Mononuclear cell (primary cell): Measurements from ENCODE around the gene EGFR. TPM values are rescaled to one million over a fixed set of nuclear protein-coding genes. Genes with fewer than 3 reads are reported as not detected.

Experiments used
- H3K27me3 ChIP-seq: 2 replicates; pipeline ENCODE4 v1.6.0; 2011; ENCODE audit warnings: low read length, control low read depth; ENCODE audit not compliant: insufficient read depth
- H3K4me1 ChIP-seq: 2 replicates; pipeline ENCODE4 v1.5.1; 2011; ENCODE audit warnings: mild to moderate bottlenecking, low read length, control low read depth; ENCODE audit not compliant: insufficient read depth
- H3K4me3 ChIP-seq: 2 replicates; pipeline ENCODE4 v1.5.1; 2011; ENCODE audit warnings: mild to moderate bottlenecking, low read length, moderate library complexity
- H3K9me3 ChIP-seq: 2 replicates; pipeline ENCODE4 v1.5.1; 2011; ENCODE audit warnings: low read depth, mild to moderate bottlenecking, control low read depth, low read length
- total RNA-seq: library from RNA; depleted of rRNA; stranded (reverse); fragments of >200 nt; gene quantifications from one replicate; pipeline ENCODE4 v1.2.3, GENCODE V29; 2012

Gene EGFR
- total RNA-seq, 1 donor = 0.10 TPM

DNA sequence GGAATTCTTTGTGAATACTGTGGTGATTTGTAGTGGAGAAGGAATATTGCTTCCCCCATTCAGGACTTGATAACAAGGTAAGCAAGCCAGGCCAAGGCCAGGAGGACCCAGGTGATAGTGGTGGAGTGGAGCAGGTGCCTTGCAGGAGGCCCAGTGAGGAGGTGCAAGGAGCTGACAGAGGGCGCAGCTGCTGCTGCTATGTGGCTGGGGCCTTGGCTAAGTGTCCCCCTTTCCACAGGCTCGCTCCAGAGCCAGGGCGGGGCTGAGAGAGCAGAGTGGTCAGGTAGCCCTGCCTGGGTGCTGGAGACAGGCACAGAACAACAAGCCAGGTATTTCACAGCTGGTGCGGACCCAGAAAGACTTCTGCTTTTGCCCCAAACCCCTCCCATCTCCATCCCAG is 162.9 kb downstream of the EGFR start:
- H3K4me1 ChIP-seq = no peaks in the 10 kb centered on the region
- H3K9me3 ChIP-seq = no peaks in the 10 kb centered on the region
- H3K27me3 ChIP-seq = no peaks in the 10 kb centered on the region
- H3K4me3 ChIP-seq = no peak overlapping the region

DNA sequence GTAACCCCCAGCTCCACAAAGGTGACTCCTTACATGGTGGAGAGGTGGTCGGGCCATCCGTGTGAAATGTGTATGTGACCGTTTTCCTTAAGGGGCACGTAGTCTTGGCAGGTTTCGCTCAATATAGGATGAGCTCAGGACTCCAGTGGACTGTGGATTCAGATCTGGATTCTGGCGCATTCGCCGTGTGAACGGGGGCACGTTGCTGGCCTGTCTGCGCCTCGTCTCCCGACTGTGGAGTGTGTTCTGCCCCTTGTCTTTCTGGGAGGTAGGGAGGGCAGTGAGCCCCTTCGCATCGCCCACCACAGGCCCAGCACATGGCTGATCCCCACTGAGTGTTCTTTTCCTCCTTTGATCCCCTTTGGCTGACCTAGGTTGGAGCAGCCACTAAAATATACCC is 165.1 kb downstream of the EGFR start:
- Histone ChIP-seq H3K4me3 (no peak overlapping the region), H3K27me3 (no peaks in the 10 kb centered on the region), H3K9me3 (no peaks in the 10 kb centered on the region), H3K4me1 (no peaks in the 10 kb centered on the region)

DNA sequence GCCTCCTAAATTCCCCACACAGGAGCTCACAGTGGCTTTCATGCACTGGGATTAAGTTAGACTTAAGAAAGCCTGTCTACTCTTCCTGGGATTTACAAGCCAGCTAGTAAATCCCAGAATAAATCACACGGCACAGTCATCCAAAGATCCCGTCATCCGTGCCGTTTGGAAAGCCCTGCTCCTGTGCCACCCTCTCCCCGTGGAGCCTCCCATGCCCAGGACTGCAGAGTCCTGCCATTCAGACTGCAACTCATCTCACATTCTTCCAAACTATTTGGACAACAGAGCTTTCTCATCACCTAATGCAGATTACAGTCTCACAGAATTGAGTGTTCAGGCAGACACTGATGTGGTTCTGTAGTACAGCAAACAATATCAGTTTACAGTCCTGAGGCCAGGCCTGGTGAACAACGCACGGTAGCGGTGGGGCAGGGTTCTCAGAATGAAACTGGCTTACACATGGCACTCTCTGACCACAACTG is 166.5 kb downstream of the EGFR start:
- Histone ChIP-seq H3K4me1 (no peaks in the 10 kb centered on the region), H3K4me3 (no peak overlapping the region), H3K27me3 (no peaks in the 10 kb centered on the region), H3K9me3 (no peaks in the 10 kb centered on the region)

DNA sequence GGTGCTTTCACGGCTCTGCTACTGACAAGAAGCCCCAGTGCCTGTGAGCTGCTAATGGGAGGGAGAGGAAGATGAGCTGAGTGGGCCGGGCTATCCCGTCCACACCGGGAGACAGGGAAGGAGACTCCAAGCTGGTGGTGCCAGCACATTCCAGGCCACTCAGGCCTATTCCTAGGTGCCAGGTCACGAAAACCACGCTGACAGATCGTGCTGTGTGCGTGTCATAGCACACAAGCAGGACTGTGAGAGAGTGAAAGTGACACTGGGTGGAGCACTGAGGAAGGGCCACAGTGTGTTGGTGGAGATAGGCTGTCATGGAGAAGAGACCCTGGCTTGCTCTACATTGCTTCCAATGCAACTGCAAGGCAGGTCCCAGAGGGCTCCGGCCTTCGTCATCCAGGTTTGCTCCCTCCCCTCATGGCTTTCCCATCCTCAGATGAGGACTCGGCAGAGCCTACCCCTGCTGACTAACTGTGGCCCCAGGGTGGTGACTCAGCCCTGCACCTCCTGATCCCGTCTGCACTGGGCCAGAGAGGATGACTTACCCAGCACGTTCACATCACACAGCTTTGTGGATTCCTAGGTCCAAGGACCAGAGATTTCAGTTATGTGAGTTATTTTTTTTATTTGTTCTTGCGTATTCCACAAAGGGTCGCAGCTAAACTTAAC is 167.3 kb downstream of the EGFR start:
- no peaks in the 10 kb centered on the region for H3K4me1 ChIP-seq
- no peaks in the 10 kb centered on the region for H3K9me3 ChIP-seq
- no peak overlapping the region for H3K4me3 ChIP-seq
- H3K27me3 ChIP-seq = no peaks in the 10 kb centered on the region

DNA sequence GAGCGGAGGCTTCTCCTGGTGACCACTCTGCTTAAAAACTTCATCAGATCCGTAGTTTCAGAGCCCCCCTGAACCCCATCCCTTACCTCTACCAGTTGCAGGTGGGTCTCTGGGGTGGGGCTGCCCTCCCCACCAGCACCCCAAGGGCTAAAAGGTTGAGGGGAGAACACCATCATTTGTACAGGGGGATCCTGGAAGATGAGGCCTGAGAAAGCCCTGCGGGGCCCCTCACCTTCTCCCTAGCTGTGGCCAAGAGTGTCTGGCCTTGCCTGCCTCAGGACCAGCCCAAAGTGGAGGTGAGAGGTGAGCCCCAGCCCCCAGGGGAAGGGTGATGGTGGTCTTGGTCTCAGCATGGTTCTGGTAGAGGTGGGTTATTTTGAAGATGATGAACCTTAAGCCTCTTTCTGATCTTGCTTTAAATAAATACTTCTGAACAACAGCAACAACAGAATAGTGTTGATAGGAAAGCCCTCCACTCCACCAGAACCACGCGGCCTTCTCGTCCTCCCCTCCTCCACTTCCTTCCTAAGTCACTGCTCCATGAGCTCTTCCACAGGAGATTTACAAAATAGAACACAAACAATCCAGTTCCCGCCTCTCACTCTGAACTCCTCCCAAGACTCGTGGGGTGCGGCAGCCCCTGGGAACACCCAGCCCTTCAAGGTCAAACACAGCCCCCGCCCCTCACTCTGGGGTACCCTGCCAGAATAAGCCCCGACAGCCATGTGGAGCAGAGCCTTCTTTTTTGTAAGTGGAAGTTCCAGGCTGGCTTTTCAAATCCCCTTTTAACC is 169.1 kb downstream of the EGFR start:
- Histone ChIP-seq H3K4me3 (no peak overlapping the region), H3K9me3 (no peaks in the 10 kb centered on the region), H3K27me3 (no peaks in the 10 kb centered on the region), H3K4me1 (no peaks in the 10 kb centered on the region)

DNA sequence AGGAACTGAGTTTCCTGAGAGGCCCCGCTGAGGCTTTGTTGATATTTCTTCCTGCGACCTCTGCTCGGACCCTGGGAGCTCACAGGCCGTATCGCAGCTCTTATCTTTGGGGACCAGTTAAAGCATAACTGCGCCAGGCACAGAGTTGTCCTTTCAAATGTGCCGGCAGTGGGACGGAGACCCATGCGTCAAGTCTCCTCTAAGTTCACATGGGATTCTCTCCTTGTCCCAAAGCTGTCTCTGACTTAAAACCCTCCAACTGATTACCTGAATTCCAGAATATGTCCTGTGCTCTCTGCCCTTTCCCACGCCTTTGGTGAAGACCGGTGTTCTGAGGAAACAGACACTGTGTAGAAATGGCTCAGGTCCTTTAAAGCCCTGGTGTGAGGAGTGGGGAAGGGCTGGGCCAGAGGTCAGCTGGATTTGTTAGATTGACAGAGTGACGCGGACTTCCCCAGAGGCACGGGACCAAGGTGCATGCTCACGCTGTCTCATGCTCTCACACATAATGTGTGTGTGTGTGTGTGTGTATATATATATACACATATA is 169.8 kb downstream of the EGFR start:
- Histone ChIP-seq H3K9me3 (no peaks in the 10 kb centered on the region), H3K4me3 (no peak overlapping the region), H3K4me1 (no peaks in the 10 kb centered on the region), H3K27me3 (no peaks in the 10 kb centered on the region)

DNA sequence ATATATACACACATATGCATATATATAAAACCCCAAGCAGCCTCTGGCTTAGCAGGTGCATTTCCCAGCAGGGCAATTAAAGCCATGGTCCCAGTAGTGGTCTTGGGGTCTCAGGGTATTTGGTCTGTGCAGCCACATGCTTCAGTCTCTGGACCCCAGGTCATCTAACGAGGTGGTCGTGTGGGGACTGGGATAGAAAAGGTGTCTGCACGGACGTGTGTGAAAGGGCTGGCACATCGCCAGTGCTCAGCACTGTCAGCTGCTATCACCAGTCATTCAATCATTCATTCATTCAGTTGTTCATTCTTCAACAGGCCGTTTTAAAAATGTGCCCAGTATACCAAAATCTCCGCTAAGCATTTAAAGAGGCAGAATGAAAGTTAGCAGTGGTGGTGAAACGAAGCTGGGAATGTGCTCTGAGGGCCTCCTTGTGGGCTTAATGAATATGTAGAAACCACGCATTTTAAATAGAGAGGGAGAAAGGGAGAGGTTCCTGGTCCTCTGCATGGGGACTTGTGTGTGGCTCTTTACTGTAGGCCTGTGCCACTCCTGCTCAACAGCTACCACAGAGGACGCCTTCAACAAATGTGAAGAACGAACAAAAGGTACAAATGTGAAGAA is 170.4 kb downstream of the EGFR start:
- no peaks in the 10 kb centered on the region for H3K4me1 ChIP-seq
- no peaks in the 10 kb centered on the region for H3K9me3 ChIP-seq
- no peaks in the 10 kb centered on the region for H3K27me3 ChIP-seq
- no peak overlapping the region for H3K4me3 ChIP-seq

DNA sequence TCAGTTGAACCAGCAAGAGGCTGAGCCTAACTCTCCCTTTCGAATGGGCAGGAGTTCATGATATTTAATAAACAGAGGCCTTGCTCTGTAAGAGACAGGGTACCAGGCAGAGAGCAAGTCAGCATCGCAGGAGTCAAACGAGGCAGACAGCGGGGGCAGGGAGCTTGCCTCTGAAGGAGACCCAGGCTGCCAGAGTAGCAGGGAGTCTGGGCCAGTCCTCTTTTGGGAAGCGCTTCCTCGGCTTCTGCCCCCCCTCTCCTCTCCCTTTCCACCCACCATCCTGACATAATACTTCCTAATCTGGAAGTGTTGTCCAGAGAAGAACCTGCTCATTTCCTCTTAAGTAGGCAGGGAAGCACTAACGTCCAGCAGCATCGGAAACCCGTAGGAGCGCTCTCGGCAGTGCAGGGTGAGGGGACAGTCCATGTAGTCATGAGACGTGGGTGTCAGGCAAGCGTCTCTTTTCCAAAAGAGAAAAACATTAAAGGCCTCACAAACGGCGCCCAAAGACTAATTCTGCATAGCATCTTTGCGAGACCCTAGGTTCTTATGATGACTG is 171.1 kb downstream of the EGFR start:
- Histone ChIP-seq H3K4me3 (no peak overlapping the region), H3K4me1 (no peaks in the 10 kb centered on the region), H3K27me3 (no peaks in the 10 kb centered on the region), H3K9me3 (no peaks in the 10 kb centered on the region)

DNA sequence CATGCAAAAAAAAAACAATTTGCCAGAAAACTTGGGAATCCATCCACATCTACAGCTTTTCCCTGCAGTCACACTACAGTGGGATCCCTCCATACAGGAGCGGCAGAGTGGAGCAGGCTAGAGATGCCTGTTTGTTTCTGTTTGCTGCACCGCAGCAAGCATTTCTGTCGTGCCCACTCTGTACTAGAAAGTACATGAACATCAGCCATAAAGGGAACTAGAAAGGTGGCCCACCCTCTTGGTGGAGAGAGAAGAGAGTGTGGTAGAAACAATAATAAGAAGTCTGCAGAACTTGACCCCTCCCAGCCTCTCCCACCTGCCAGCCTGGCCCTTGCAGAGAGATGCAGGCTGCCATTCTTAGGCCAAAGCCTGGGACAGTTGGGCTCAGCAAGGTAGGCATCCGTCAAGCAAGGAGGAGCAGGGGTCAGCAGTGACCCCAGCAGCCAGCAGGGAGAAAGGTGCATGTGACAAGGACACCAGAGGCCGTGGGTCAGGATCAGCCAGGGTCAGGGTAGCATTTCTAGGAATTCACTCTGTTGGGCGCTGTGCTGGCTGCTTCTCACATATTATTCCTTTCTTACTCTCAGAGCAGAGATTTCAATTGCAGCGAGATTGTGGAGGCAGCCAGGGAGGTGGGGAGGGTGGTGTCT is 171.8 kb downstream of the EGFR start:
- no peaks in the 10 kb centered on the region for H3K27me3 ChIP-seq
- no peaks in the 10 kb centered on the region for H3K9me3 ChIP-seq
- H3K4me3 ChIP-seq = no peak overlapping the region
- H3K4me1 ChIP-seq = no peaks in the 10 kb centered on the region

DNA sequence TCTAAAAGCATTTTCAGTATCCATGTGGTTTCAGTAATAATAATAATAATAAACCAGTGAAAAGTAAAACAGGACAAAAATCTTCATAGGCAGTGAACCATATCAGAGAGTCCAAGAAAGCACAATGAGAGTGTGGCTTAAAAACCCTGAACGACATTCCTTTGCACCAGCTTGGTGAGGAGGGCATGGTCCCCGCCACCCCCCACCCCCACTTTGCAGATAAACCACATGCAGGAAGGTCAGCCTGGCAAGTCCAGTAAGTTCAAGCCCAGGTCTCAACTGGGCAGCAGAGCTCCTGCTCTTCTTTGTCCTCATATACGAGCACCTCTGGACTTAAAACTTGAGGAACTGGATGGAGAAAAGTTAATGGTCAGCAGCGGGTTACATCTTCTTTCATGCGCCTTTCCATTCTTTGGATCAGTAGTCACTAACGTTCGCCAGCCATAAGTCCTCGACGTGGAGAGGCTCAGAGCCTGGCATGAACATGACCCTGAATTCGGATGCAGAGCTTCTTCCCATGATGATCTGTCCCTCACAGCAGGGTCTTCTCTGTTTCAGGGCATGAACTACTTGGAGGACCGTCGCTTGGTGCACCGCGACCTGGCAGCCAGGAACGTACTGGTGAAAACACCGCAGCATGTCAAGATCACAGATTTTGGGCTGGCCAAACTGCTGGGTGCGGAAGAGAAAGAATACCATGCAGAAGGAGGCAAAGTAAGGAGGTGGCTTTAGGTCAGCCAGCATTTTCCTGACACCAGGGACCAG is 172.5 kb downstream of the EGFR start:
- Histone ChIP-seq H3K4me3 (no peak overlapping the region), H3K4me1 (no peaks in the 10 kb centered on the region), H3K9me3 (no peaks in the 10 kb centered on the region), H3K27me3 (no peaks in the 10 kb centered on the region)

DNA sequence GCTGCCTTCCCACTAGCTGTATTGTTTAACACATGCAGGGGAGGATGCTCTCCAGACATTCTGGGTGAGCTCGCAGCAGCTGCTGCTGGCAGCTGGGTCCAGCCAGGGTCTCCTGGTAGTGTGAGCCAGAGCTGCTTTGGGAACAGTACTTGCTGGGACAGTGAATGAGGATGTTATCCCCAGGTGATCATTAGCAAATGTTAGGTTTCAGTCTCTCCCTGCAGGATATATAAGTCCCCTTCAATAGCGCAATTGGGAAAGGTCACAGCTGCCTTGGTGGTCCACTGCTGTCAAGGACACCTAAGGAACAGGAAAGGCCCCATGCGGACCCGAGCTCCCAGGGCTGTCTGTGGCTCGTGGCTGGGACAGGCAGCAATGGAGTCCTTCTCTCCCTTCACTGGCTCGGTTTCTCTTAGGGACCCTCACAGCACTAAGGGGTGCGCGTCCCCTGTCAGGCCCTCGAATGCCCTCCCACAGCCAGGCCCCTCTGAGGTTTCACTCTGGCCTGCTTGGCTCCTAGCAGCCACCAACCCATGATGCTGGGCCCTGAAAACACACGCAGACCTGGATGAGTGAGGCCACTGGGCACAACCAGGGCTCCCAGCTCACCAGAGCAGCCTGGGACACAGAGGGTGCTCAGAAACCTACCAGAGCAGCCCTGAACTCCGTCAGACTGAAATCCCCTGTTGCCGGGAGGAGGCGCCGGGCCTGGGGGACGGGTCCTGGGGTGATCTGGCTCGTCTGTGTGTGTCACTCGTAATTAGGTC is 173.3 kb downstream of the EGFR start:
- no peaks in the 10 kb centered on the region for H3K27me3 ChIP-seq

DNA sequence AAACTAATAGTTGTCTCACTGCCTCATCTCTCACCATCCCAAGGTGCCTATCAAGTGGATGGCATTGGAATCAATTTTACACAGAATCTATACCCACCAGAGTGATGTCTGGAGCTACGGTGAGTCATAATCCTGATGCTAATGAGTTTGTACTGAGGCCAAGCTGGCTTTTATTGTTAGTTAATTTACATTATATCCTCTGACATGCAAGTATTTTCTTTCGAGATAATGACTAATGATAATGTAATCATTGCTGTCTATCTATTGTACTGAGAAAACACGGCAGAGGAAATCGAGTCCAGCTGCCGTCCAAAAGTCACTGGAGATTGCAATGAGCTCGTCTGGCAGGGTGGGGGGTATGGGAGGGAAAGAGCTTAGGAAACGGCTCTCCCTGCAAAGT is 173.9 kb downstream of the EGFR start:
- Histone ChIP-seq H3K27me3 (no peaks in the 10 kb centered on the region), H3K9me3 (no peaks in the 10 kb centered on the region)

More for the DNA sequence above, 173.3 kb downstream of the EGFR start:
- no peaks in the 10 kb centered on the region for H3K9me3 ChIP-seq
- no peak overlapping the region for H3K4me3 ChIP-seq
- H3K4me1 ChIP-seq = no peaks in the 10 kb centered on the region

DNA sequence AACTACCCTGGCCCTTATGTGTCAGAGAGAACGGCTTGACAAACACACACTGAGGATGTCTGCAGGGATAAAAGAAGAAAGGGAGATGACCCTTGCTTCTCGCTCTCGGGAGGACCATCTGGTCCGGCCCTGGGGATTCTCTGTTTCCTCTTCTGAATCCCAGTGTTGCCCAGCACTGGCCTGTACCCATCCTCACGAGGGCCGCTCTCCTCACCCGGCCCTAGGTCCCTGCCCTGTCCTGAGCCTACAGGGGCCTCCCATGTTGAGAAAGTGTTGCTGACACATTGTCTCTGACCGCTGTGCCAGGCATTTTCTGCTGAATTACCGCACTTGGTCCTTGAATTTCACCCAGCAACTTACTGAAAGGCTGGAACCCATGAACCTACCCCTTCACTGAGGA is 174.4 kb downstream of the EGFR start:
- no peaks in the 10 kb centered on the region for H3K27me3 ChIP-seq
- H3K4me1 ChIP-seq = no peaks in the 10 kb centered on the region
- H3K9me3 ChIP-seq = no peaks in the 10 kb centered on the region
- no peak overlapping the region for H3K4me3 ChIP-seq

More for the DNA sequence above, 173.9 kb downstream of the EGFR start:
- Histone ChIP-seq H3K4me1 (no peaks in the 10 kb centered on the region), H3K4me3 (no peak overlapping the region)
